ENCODE results near the gene TECPR1. TPM values are rescaled to one million over a fixed set of nuclear protein-coding genes. Genes with fewer than 3 reads are reported as not detected.

Gene TECPR1
- total RNA-seq, 1 donor, result 21.6 TPM

DNA sequence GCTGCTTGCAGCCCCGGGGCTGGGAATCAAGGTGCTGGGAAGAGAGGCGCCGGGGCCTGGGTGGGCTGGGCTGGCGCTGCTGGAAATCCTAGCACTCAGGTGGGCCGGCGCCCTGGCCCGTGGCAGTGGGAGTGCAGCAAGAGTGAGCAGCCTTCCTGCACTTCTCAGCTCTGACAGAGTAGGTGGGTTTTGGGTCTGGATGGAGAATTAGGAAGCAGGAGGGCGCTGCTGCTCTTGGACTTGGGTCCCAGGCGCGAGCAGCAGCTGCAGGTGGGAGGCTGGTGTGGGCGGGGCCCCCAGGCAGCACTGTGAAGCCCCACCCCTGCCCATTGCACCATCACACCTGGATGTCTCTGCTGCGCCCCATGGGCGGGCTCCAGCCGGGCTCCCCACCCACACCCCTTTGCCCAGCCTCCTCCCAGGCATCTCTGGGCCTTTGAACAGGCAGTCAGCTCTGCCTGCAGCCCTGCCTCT, 35.5 kb upstream of the TECPR1 start:
- TF ChIP-seq, protein P1, sequence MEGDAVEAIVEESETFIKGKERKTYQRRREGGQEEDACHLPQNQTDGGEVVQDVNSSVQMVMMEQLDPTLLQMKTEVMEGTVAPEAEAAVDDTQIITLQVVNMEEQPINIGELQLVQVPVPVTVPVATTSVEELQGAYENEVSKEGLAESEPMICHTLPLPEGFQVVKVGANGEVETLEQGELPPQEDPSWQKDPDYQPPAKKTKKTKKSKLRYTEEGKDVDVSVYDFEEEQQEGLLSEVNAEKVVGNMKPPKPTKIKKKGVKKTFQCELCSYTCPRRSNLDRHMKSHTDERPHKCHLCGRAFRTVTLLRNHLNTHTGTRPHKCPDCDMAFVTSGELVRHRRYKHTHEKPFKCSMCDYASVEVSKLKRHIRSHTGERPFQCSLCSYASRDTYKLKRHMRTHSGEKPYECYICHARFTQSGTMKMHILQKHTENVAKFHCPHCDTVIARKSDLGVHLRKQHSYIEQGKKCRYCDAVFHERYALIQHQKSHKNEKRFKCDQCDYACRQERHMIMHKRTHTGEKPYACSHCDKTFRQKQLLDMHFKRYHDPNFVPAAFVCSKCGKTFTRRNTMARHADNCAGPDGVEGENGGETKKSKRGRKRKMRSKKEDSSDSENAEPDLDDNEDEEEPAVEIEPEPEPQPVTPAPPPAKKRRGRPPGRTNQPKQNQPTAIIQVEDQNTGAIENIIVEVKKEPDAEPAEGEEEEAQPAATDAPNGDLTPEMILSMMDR (IDR thresholded peaks at IDR 0.05; ENCODE audit: insufficient read depth, low read depth, low read length), result no peak
- no peak for DNase-seq (ENCODE audit: low read depth)
- H3K4me3 ChIP-seq (ENCODE audit: low read depth, low read length), result no peak overlapping the region

DNA sequence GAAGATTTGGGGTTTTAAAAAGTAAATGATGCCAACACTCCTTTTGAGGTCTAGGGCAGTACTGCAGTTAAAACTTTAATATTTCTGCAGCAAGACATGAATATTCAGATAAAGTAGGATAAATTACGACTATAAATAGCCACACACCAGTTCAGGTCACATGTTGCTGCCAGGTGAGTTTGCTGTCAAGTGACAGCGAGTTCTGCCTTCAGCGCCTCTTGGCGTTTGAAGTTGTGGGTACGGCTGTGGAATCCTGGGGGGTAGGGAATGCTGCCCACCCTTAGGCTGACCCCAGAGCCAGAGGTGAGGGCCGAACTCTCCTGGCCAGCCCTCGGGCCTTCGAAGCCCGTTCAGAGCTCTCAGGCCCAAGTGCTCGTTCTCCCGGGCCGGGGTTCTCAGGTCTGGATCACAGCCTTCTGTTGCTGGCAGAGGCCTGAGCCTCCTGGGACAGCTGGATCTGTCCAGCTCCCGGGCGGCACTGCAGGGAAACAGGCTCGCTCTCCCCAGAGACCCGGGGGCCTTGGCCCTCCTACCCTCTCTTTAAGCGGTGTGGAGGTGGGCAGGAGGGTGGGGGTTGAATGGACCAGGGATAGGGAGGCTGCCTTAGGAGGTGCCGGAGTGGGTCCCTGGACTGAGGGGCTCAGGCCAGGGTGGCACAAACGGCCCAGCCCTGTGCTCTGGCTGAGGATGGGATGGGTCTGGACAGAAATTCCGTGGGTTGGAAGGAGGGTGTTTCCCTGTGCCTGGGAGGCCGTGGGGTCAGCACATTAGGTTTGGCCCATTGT, 34.9 kb upstream of the TECPR1 start:
- H3K4me3 ChIP-seq (ENCODE audit: low read depth, low read length), result peak overlapping the region; percentile 95
- TF ChIP-seq, protein P1 (IDR thresholded peaks at IDR 0.05; ENCODE audit: insufficient read depth, low read depth, low read length), result no peak
- no peak for DNase-seq (ENCODE audit: low read depth)

DNA sequence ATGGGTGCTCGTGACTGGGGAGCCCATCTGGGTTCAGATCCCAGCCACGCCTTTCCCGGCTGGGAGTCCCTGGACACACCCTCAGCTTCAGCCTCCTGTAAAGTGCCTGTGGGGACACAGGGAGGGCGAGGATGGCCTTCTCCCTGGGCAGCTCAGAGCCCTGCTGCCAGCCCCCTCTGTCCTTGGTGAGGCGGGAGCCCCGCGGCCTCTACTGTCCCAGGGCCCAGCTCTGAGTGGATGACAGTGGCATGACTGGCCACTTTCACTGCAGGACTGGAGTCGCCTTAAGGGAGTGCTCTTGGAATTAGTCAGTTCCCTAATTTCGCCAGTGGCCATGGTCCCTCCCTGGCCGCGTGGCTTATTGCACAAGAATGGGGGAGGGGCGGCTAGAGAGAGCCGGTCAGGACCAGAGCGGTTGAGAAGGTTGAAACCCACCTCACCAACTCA, 34.1 kb upstream of the TECPR1 start:
- peak overlapping the region; percentile 95 for H3K4me3 ChIP-seq (ENCODE audit: low read depth, low read length)
- TF ChIP-seq, protein P1 (IDR thresholded peaks at IDR 0.05; ENCODE audit: insufficient read depth, low read depth, low read length), result no peak
- peak; percentile 76 for DNase-seq (ENCODE audit: low read depth)

DNA sequence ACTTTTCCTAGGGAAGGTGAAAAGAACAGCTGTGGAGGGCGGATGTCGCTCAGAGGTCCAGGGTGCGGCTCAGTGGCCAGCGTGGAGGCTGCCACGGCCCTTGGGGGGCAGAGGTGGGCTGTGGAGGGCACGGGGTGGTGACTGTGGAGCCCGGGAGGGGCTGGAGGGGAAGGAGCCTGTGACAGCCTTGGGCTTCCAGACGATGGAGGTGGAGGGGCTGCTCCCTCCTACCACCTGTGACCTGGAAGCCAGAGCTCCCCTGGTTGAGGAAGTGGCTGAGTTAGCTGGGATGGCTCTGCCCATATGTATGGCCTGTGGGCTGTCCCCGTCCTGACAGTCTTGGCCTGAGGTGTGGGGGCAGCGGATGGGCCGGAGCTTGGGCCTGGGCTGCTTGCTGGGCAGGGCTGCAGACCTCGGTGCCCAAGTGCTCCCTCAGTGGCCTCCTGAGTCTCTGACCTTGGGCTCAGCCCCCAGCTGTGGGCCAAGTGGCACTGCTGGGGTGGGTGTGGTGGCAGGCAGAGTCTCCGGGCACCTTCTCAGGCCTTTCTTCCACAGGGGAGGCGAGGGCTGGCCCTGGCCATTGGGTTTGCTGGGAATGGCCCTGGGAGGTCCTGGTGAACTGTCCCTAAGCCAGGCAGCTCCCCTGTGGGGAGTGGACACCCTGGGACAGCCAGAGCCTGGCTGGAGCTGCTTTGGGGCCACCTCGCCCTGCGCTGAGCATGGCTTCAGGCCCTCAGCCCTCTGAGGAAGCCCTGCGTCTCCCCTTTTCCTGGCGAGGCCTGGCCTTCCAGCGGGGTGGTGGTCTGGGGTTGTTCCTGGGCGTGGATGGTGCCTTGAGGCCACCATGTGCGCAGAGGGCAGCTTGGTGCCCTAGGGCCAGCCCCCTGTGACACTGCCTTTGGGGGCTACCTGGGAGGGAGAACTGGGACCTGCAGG, 33.4 kb upstream of the TECPR1 start:
- DNase-seq (ENCODE audit: low read depth), result no peak
- H3K4me3 ChIP-seq (ENCODE audit: low read depth, low read length), result peak overlapping the region; percentile 95
- TF ChIP-seq, protein P1 (IDR thresholded peaks at IDR 0.05; ENCODE audit: insufficient read depth, low read depth, low read length), result no peak

DNA sequence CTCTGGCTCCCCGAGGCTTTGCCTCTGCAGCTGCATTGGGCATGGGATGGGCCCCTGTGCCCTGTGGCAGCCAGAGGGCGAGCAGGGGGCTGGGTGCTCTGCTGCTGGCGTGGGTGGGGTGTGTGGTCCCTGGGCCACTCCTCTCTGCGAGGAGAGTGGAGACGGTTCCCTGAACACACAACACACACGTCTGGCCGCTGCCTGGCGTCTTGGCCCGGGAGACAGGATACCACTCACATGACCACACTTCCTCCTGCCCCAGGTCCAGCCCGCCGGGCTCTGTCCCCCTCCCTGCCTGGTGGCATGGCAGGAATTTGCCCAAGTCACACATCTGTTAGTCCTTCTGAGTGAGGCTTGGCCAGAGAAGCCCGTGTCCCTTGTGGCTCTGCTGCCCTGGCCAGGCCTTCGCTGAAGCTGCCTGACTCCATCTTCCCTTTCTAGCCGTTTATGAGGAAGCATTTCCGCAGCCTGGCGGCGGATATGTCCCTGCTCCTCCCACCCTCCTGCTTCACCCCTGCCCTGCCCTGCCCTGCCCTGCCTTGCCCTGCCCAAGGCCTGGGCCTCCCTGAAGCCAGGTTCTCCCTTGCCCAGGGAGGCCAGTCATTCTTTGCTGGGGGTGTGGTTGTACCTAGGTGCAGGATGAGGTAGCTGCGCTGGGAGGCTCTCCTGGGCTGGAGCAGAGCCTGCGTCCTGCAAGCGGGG, 32.5 kb upstream of the TECPR1 start:
- DNase-seq (ENCODE audit: low read depth), result peak; percentile 74
- H3K4me3 ChIP-seq (ENCODE audit: low read depth, low read length), result peak overlapping the region; percentile 95
- TF ChIP-seq, protein P1 (IDR thresholded peaks at IDR 0.05; ENCODE audit: insufficient read depth, low read depth, low read length), result no peak

DNA sequence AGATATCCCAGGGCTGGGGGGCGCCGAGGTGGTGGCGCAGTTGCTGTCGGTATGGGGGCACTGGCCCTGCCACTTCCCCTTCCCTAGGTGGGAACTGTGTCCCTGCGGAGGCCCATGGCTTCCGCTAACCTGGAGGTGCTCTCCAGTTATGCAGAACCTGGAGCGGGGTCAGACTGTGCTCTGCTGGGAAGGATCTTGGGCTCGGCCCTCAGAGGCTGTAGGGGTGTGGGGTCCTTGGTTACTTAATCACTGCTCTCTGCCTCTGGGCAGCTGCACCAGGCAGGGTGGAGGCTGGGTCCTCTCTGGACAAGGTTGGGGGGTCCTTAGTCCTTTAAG, 31.8 kb upstream of the TECPR1 start:
- DNase-seq (ENCODE audit: low read depth), result no peak
- H3K4me3 ChIP-seq (ENCODE audit: low read depth, low read length), result peak overlapping the region; percentile 95
- TF ChIP-seq, protein P1 (IDR thresholded peaks at IDR 0.05; ENCODE audit: insufficient read depth, low read depth, low read length), result no peak
